ENCODE data around the gene HEATR9. TPM values are rescaled to one million over a fixed set of nuclear protein-coding genes. Genes with fewer than 3 reads are reported as not detected.
A peak's percentile ranks its signal among the peaks of the same experiment; 100 is the strongest.

The HEATR9 gene
- total and polyA plus RNA-seq, 8 donors: 0.17 to 0.37 (median 0.20) TPM; not detected in 3

- no peaks in the 10 kb centered on the region for H3K9me3 ChIP-seq
- H3K4me3 ChIP-seq: no peak overlapping the region
- peaks cover 0 to 25% of the 10 kb centered on the region in 2 donors for H3K4me1 ChIP-seq
- DNase-seq (peak in 2 of 4 donors; percentile 59 to 76), ATAC-seq (peak; percentile 30)
- no peak for TF ChIP-seq CTCF (IDR thresholded peaks at IDR 0.05)
- no peak overlapping the region for H3K27ac ChIP-seq
- intact Hi-C loops (cut with DNase I): no loop called here
- no peaks in the 10 kb centered on the region for H3K27me3 ChIP-seq
- no peaks in the 10 kb centered on the region for H3K36me3 ChIP-seq
These were observed 21.4 kb upstream of the HEATR9 start for GRCh38 chr17:35889818-35890773.

- H3K9me3 ChIP-seq: no peaks in the 10 kb centered on the region
- no peak overlapping the region for H3K27ac ChIP-seq
- no peaks in the 10 kb centered on the region for H3K27me3 ChIP-seq
- no peak overlapping the region for H3K4me3 ChIP-seq
- DNase-seq (no peak), ATAC-seq (no peak)
- H3K36me3 ChIP-seq: no peaks in the 10 kb centered on the region
- peaks cover 0 to 25% of the 10 kb centered on the region in 2 donors for H3K4me1 ChIP-seq
- intact Hi-C loops (cut with DNase I): no loop called here
- TF ChIP-seq CTCF (IDR thresholded peaks at IDR 0.05): no peak
These were observed 20.6 kb upstream of the HEATR9 start for GRCh38 chr17:35889241-35889640.

- no peak for TF ChIP-seq CTCF (IDR thresholded peaks at IDR 0.05)
- DNase-seq (no peak), ATAC-seq (peak; percentile 41)
- H3K9me3 ChIP-seq: no peaks in the 10 kb centered on the region
- H3K4me1 ChIP-seq: peaks cover 0 to 6% of the 10 kb centered on the region in 2 donors
- no peaks in the 10 kb centered on the region for H3K36me3 ChIP-seq
- no peak within 1 kb of the TSS for H3K4me3 ChIP-seq
- intact Hi-C loops (cut with DNase I): no loop called here
- no peaks in the 10 kb centered on the region for H3K27me3 ChIP-seq
- no peak within 1 kb of the TSS for H3K27ac ChIP-seq
These were observed 11.3 kb upstream of the HEATR9 start, which contains the start of gene CCL5 for GRCh38 chr17:35879773-35880654. TSS of gene CCL5 (minus strand) at chr17:35880360.

- H3K4me3 ChIP-seq: no peak overlapping the region
- intact Hi-C loops (cut with DNase I): no loop called here
These were observed 9.7 kb upstream of the HEATR9 start for GRCh38 chr17:35878361-35878760.

More at GRCh38 chr17:35878361-35878760, 9.7 kb upstream of the HEATR9 start:
- H3K4me1 ChIP-seq: peaks cover 0 to 6% of the 10 kb centered on the region in 2 donors
- TF ChIP-seq CTCF (IDR thresholded peaks at IDR 0.05): no peak
- no peaks in the 10 kb centered on the region for H3K36me3 ChIP-seq
- H3K27ac ChIP-seq: no peak overlapping the region
- ATAC-seq (no peak), DNase-seq (no peak)
- no peaks in the 10 kb centered on the region for H3K9me3 ChIP-seq
- H3K27me3 ChIP-seq: no peaks in the 10 kb centered on the region
